HepG2 (cell line): ENCODE data around the gene ZNF644.

ENCODE experiments used
- CHD2 ChIP-seq: IDR thresholded peaks from 2 replicates; pipeline ENCODE4 v1.6.1; 2011; ENCODE audit warnings: low read depth, low read length, improper control_type of control experiment
- ELF3 ChIP-seq: IDR thresholded peaks from 2 replicates; pipeline ENCODE4 v1.6.1; 2016; ENCODE audit warnings: missing genetic modification reagents, missing compliant biosample characterization
- EZH2 ChIP-seq: conservative IDR thresholded peaks from 2 replicates; pipeline ENCODE4 v1.6.1; 2012; ENCODE audit warnings: mild to moderate bottlenecking, low read depth, low read length, moderate library complexity
- IRF9 ChIP-seq: sonication (generic); formaldehyde crosslinking; IDR thresholded peaks from 2 replicates; pipeline ENCODE4 v1.8.0; 2022; ENCODE audit warnings: missing genetic modification reagents, mild to moderate bottlenecking, borderline replicate concordance
- KDM3A ChIP-seq: IDR thresholded peaks from 2 replicates; pipeline ENCODE4 v1.6.1; 2018; ENCODE audit warnings: low read depth, missing compliant biosample characterization
- KLF16 ChIP-seq, 2 experiments: sonication (generic) in 1 of 2; formaldehyde crosslinking in 1 of 2; IDR thresholded peaks; 2 replicates each; pipeline versions ENCODE4 v1.6.1 to v1.8.0; 2016 to 2023; ENCODE audit warnings: missing genetic modification reagents in 2 of 2, missing compliant biosample characterization in 1 of 2
- MAX ChIP-seq: IDR thresholded peaks from 2 replicates; pipeline ENCODE4 v1.6.1; 2012; ENCODE audit warnings: inconsistent platforms
- MTA3 ChIP-seq: sonication (generic); formaldehyde crosslinking; IDR thresholded peaks from 2 replicates; pipeline ENCODE4 v1.4.0; 2020; ENCODE audit warnings: missing genetic modification reagents
- NR2C2 ChIP-seq: sonication (generic); formaldehyde crosslinking; IDR thresholded peaks from 2 replicates; pipeline ENCODE4 v1.4.0; 2020; ENCODE audit warnings: missing genetic modification reagents, mild to moderate bottlenecking, moderate library complexity, borderline replicate concordance
- POLR2A ChIP-seq, 2 experiments: IDR thresholded peaks; 2 replicates each; pipeline ENCODE4 v1.6.1; 2011; ENCODE audit warnings: low read depth in 2 of 2, low read length in 2 of 2, mild to moderate bottlenecking in 1 of 2, moderate library complexity in 1 of 2; ENCODE audit not compliant: insufficient read depth in 1 of 2
- POLR2AphosphoS2 ChIP-seq: IDR thresholded peaks from 2 replicates; pipeline ENCODE4 v1.6.1; 2011; ENCODE audit warnings: low read depth, low read length, improper control_type of control experiment
- POLR2AphosphoS5 ChIP-seq: IDR thresholded peaks from 2 replicates; pipeline ENCODE4 v1.6.1; 2012; ENCODE audit warnings: low read depth, low read length
- SP1 ChIP-seq, 2 experiments: fragments of 450-650 bp in 1 of 2; sonication (generic) in 1 of 2; formaldehyde crosslinking in 1 of 2; IDR thresholded peaks; 2 replicates each; pipeline versions ENCODE4 v1.4.0 to v1.6.1; 2016 to 2020; ENCODE audit warnings: missing genetic modification reagents in 1 of 2
- SRSF9 ChIP-seq: fragments of 200-400 bp; formaldehyde crosslinking; IDR thresholded peaks from 2 replicates; pipeline ENCODE4 v1.6.1; 2018; ENCODE audit warnings: borderline replicate concordance, mild to moderate bottlenecking, low read depth, low read length; ENCODE audit not compliant: insufficient read depth, poor library complexity, severe bottlenecking

- TF ChIP-seq NR2C2 (no peak), POLR2A (IDR thresholded peaks at IDR 0.05; ENCODE audit: insufficient read depth in 1 of 2, low read depth in 2 of 2, low read length in 2 of 2) (no peak), POLR2AphosphoS5 (no peak), EZH2 (no peak), ELF3 (CRISPR knock-in tag) (no peak), POLR2AphosphoS2 (no peak), SP1 (IDR thresholded peaks at IDR 0.05) (no peak), SP1 (CRISPR knock-in tag; IDR thresholded peaks at IDR 0.05) (no peak), CHD2 (no peak), MTA3 (no peak), IRF9 (CRISPR knock-in tag) (no peak), KDM3A (CRISPR knock-in tag) (no peak), SRSF9 (no peak), KLF16 (CRISPR knock-in tag; IDR thresholded peaks at IDR 0.05) (no peak), MAX (no peak)
These were observed 52.6 kb downstream of the ZNF644 start for GRCh38 chr1:90969241-90969640.
